GM23338 (cell line): ENCODE measurements around the gene INPP5A. TPM values are rescaled to one million over a fixed set of nuclear protein-coding genes. Genes with fewer than 3 reads are reported as not detected.

Experiments used
- ATAC-seq: fragments of 200-7000 bp; cut with Tn5 transposase; 3 replicates; pipeline ENCODE4 v1.9.1; 2020
- DNase-seq: peaks from one replicate; pipeline ENCODE4 v3.0.0-alpha.2; 2015; ENCODE audit warnings: low spot score
- H2AFZ ChIP-seq: fragments of 200-600 bp; sonication (generic); 2 replicates; pipeline ENCODE4 v1.8.0; 2016; ENCODE audit warnings: antibody characterized with exemption, mild to moderate bottlenecking, moderate library complexity
- H3F3A ChIP-seq: fragments of 200-600 bp; sonication (generic); replicated peaks from 2 replicates; pipeline ENCODE4 v1.8.0; 2017; ENCODE audit warnings: antibody characterized with exemption, mixed run types, low read depth
- H3K27ac ChIP-seq: fragments of 200-600 bp; sonication (generic); 2 replicates; pipeline ENCODE4 v1.6.1; 2016; ENCODE audit warnings: low read depth
- H3K27me3 ChIP-seq: fragments of 200-600 bp; sonication (generic); 2 replicates; pipeline ENCODE4 v1.8.0; 2016; ENCODE audit warnings: mild to moderate bottlenecking, mixed run types, moderate library complexity; ENCODE audit not compliant: insufficient read depth
- H3K36me3 ChIP-seq: fragments of 200-600 bp; sonication (generic); 2 replicates; pipeline ENCODE4 v1.8.0; 2016; ENCODE audit warnings: mild to moderate bottlenecking; ENCODE audit not compliant: insufficient read depth
- H3K4me1 ChIP-seq: fragments of 200-600 bp; sonication (generic); 2 replicates; pipeline ENCODE4 v1.8.0; 2016; ENCODE audit warnings: mild to moderate bottlenecking, moderate library complexity; ENCODE audit not compliant: insufficient read depth
- H3K4me2 ChIP-seq: fragments of 200-600 bp; sonication (generic); 2 replicates; pipeline ENCODE4 v1.7.1; 2017; ENCODE audit warnings: mixed run types
- H3K4me3 ChIP-seq: fragments of 200-600 bp; sonication (generic); 2 replicates; pipeline ENCODE4 v1.6.1; 2016; ENCODE audit warnings: mixed run types
- H3K79me2 ChIP-seq: fragments of 200-600 bp; sonication (generic); replicated peaks from 2 replicates; pipeline ENCODE4 v1.8.0; 2017; ENCODE audit warnings: mild to moderate bottlenecking; ENCODE audit not compliant: insufficient read depth
- H3K9me2 ChIP-seq: fragments of 200-600 bp; sonication (generic); 2 replicates; pipeline ENCODE4 v1.8.0; 2017; ENCODE audit not compliant: insufficient read depth
- H4K20me1 ChIP-seq: fragments of 200-600 bp; sonication (generic); replicated peaks from 2 replicates; pipeline ENCODE4 v1.8.0; 2017; ENCODE audit warnings: mild to moderate bottlenecking; ENCODE audit not compliant: insufficient read depth
- H3K27ac Mint-ChIP-seq: 2 replicates; pipeline ENCODE4 v1.8.0; 2020; ENCODE audit warnings: inconsistent platforms, mild to moderate bottlenecking, moderate library complexity, mixed read lengths
- H3K27me3 Mint-ChIP-seq: 3 replicates; pipeline ENCODE4 v1.8.0; 2022; ENCODE audit warnings: low read depth, mild to moderate bottlenecking, moderate library complexity, mixed read lengths, inconsistent platforms; ENCODE audit not compliant: insufficient read depth, poor library complexity
- H3K36me3 Mint-ChIP-seq: 3 replicates; pipeline ENCODE4 v1.8.0; 2021; ENCODE audit warnings: low read depth, mild to moderate bottlenecking, inconsistent platforms, moderate library complexity, mixed read lengths
- H3K4me1 Mint-ChIP-seq: 3 replicates; pipeline ENCODE4 v1.8.0; 2020; ENCODE audit warnings: mild to moderate bottlenecking, inconsistent platforms, mixed read lengths
- H3K4me3 Mint-ChIP-seq: 3 replicates; pipeline ENCODE4 v1.8.0; 2021; ENCODE audit warnings: moderate library complexity, mild to moderate bottlenecking, inconsistent platforms, mixed read lengths
- H3K9me3 Mint-ChIP-seq: 3 replicates; pipeline ENCODE4 v1.8.0; 2020; ENCODE audit warnings: moderate library complexity, mild to moderate bottlenecking, inconsistent platforms, mixed read lengths
- CREB1 ChIP-seq: fragments of 250-450 bp; sonication (Bioruptor Pico); IDR thresholded peaks from 2 replicates; pipeline ENCODE4 v1.5.0; 2020; ENCODE audit warnings: low read depth, mild to moderate bottlenecking, moderate library complexity
- EZH2 ChIP-seq: fragments of 200-600 bp; sonication (generic); IDR thresholded peaks from one replicate; pipeline ENCODE4 v1.8.0; 2017; ENCODE audit warnings: antibody characterized with exemption, mild to moderate bottlenecking, low read depth; ENCODE audit not compliant: unreplicated experiment
- EZH2phosphoT487 ChIP-seq: fragments of 200-600 bp; sonication (generic); IDR thresholded peaks from one replicate; pipeline ENCODE4 v1.8.1; 2018; ENCODE audit warnings: antibody characterized with exemption; ENCODE audit not compliant: unreplicated experiment
- POLR2AphosphoS5 ChIP-seq: IDR thresholded peaks from 2 replicates; pipeline ENCODE4 v1.6.1; 2016; ENCODE audit warnings: antibody characterized with exemption, low read depth
- ZNF114 ChIP-seq: fragments of 250-450 bp; sonication (Bioruptor Pico); IDR thresholded peaks from 2 replicates; pipeline ENCODE4 v1.5.0; 2020; ENCODE audit warnings: mild to moderate bottlenecking, moderate library complexity
- polyA plus RNA-seq: library from polyadenylated mRNA; unstranded; fragments of >200 nt; fragmentation: Nextera tagmentation; extraction: Ambion mirVana; gene quantifications from 2 replicates; pipeline ENCODE4 v1.2.1, GENCODE V29; 2016
- total RNA-seq: library from RNA; depleted of rRNA; stranded (reverse); fragments of >200 nt; shearing (Covaris generic); gene quantifications from 2 replicates; pipeline ENCODE4 v1.2.3, GENCODE V29; 2014

Gene INPP5A
- total and polyA plus RNA-seq, 2 experiments from 2014 or later = 5.9 to 40.6 TPM

DNA sequence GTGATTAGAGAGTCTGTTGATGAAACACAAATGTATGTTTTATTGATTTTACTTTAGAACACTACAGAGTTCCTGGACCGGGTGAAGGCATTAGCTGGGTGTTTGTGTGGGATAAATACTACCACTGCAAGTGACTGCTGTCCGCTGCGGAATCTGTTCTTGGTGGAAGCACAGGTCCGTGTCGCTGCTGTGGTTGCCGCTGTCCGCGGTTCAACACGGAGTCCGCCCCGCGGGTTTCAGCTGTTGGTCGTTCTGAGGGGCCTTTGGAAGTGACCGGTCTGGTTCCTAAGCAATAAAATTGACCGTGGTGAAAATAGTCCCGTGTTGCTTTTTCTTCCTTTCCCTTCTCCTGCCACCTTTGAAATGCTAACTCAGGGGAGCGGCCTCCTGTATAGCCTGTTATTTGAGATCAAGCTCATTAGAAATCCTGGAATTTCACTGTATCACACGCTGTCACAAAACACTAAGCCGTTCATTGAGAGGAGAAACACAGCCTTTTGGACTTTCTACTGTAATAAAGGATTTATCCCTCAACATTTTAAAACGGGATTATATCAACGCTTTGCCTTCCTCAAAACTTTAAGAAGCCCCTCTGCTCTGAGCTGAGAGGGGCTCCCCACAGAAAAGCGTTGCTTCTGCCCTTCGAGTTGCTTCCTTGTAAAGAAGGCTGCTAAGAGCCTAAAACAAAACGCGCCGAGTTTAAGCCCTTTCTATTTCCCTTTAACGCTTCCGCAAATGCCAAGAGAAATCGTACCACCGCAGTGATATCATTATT lies 245.8 kb downstream of the INPP5A start:
- H2AFZ ChIP-seq = no peak overlapping the region
- peaks cover 12% of the 10 kb centered on the region for H4K20me1 ChIP-seq
- no peak for TF ChIP-seq POLR2AphosphoS5
- peak; percentile 59 for TF ChIP-seq EZH2
- H3K27me3 ChIP-seq = peaks cover 68% of the 10 kb centered on the region
- H3K4me1 Mint-ChIP-seq = peaks cover 14% of the 10 kb centered on the region
- no peaks in the 10 kb centered on the region for H3K36me3 ChIP-seq
- H3K9me2 ChIP-seq = no peaks in the 10 kb centered on the region
- DNase-seq = no peak
- peak overlapping the region; percentile 62; the same call in 2 of the 3 replicates for H3K4me3 Mint-ChIP-seq
- H3K27ac Mint-ChIP-seq = no peak overlapping the region
- no peaks in the 10 kb centered on the region for H3K9me3 Mint-ChIP-seq
- ATAC-seq = no peak
- H3K36me3 Mint-ChIP-seq = peaks cover 3% of the 10 kb centered on the region; the same call in 2 of the 3 replicates
- H3K4me2 ChIP-seq = peak overlapping the region; percentile 72
- H3K79me2 ChIP-seq = no peaks in the 10 kb centered on the region
- H3K4me3 ChIP-seq = 0 out of 2 replicates have a peak overlapping the region, but pooled peaks have one; percentile 43
- H3K27me3 Mint-ChIP-seq = peaks cover 62% of the 10 kb centered on the region
- H3F3A ChIP-seq = no peaks in the 10 kb centered on the region
- peaks cover 7% of the 10 kb centered on the region for H3K4me1 ChIP-seq
- H3K27ac ChIP-seq = no peak overlapping the region

DNA sequence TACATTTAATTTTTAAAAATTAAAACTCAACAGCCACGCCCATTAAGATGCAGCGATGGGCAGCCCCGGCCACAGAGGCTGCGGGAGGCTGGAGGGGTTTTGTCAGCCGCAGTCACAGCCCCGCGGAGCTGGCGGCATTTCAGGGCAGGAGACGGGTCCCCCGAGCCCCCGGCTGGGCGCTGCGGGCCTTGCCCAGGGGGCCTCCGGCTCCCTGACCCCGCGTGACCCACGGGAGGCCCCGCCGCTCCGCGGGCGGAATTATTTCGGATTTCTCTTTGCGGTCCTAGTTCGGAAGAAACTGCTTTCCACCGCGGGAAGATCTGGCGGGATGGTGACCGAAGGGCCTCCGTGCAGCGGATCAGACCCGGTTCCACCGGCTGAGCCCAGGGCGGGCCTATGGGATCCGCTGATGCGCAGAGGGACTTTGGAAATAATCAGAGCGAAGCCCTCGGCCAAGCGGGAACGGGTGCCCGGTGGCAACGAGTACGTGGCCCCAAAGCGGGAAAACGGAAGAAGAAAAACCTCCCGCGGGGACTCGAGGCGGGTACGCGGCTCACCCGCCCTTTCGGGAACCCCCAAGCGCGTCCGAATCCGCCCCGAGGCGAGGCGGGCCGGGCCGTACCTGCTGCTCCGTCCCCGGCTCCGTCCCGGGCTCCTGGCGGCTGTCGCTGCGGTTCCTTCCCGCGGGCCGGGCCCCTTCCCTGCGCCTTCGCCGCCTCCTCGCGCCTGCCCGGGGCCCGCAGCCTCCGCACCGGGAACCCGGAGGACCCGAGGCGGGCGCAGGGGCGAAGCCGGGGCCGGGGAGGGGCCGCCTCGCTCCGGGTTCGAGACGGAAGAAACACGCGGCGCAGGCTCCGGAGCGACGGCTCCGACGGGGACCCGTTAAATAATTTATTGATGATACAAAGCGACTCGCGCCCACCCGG lies 246.6 kb downstream of the INPP5A start:
- peak overlapping the region; percentile 72 for H3K4me2 ChIP-seq
- ATAC-seq (peak; percentile 9), DNase-seq (peak; percentile 56)
- H4K20me1 ChIP-seq = peaks cover 12% of the 10 kb centered on the region
- Mint-ChIP-seq H3K4me3 (peak overlapping the region; percentile 62), H3K36me3 (peaks cover 3% of the 10 kb centered on the region; the same call in 2 of the 3 replicates), H3K27ac (no peak overlapping the region), H3K9me3 (no peaks in the 10 kb centered on the region), H3K27me3 (peaks cover 70% of the 10 kb centered on the region), H3K4me1 (peaks cover 14% of the 10 kb centered on the region)
- no peaks in the 10 kb centered on the region for H3K9me2 ChIP-seq
- H2AFZ ChIP-seq = no peak overlapping the region
- peaks cover 7% of the 10 kb centered on the region for H3K4me1 ChIP-seq
- H3K79me2 ChIP-seq = no peaks in the 10 kb centered on the region
- no peak overlapping the region for H3K27ac ChIP-seq
- no peaks in the 10 kb centered on the region for H3K36me3 ChIP-seq
- H3K27me3 ChIP-seq = peaks cover 76% of the 10 kb centered on the region
- H3K4me3 ChIP-seq = peak overlapping the region; percentile 43; the same call in 1 of the 2 replicates
- no peaks in the 10 kb centered on the region for H3F3A ChIP-seq
- peak; percentile 75 for TF ChIP-seq EZH2phosphoT487
- TF ChIP-seq CREB1 (CRISPR knock-in tag) = no peak
- TF ChIP-seq EZH2 = peak; percentile 84

DNA sequence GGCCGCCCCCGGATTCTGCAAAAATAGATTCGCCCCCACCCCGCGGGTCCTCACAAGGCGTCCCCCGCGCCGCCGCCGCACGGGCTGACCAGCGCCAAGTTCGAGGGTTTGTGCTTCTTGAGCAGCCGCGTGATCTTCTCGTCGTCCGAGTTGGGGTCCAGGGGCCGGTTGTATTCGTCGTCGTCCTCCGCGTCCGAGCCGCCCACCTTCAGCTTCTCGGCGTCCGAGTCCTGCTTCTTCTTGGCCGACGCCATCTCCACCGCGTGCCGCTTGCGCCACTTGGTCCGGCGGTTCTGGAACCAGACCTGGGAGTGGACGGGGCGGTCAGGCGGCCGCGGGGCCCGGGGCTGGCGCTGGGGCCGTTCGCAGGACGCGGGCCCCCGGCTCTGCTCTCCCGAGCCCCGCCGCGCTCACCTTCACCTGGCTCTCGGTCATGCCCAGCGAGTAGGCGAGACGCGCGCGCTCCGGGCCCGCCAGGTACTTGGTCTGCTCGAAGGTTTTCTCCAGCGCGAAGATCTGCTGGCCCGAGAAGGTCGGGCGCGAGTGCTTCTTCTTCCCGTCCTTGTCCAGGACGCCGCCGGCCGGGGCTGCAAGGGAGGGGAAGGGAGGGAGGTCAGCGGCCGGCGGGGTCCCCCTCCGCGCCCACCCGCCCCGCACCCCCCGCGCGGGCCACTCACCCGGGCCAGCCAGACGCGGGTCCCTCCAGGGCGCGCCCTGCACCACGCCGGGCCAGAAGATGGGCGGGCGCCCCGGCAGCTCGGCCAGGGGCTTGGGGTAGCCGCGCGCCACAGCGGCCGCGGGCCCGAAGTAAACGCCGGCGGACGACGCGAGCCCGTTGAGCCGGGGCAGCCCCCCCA lies 247.5 kb downstream of the INPP5A start:
- TF ChIP-seq ZNF114 (CRISPR knock-in tag) (no peak), EZH2 (peak; percentile 87), POLR2AphosphoS5 (no peak)
- Histone ChIP-seq H3K27ac (no peak overlapping the region), H2AFZ (no peak overlapping the region), H3K36me3 (no peaks in the 10 kb centered on the region), H3K27me3 (peaks cover 85% of the 10 kb centered on the region), H3K9me2 (no peaks in the 10 kb centered on the region), H3F3A (no peaks in the 10 kb centered on the region), H4K20me1 (peaks cover 12% of the 10 kb centered on the region), H3K4me1 (peaks cover 7% of the 10 kb centered on the region), H3K79me2 (no peaks in the 10 kb centered on the region), H3K4me2 (peak overlapping the region; percentile 72), H3K4me3 (peak overlapping the region; percentile 46; the same call in 1 of the 2 replicates)
- DNase-seq (peak; percentile 75), ATAC-seq (peak; percentile 4)
- H3K27ac Mint-ChIP-seq = no peak overlapping the region
- no peaks in the 10 kb centered on the region for H3K9me3 Mint-ChIP-seq
- 0 out of 3 replicates have a peak overlapping the region, but pooled peaks have one; percentile 39 for H3K4me3 Mint-ChIP-seq
- H3K36me3 Mint-ChIP-seq = peaks cover 3% of the 10 kb centered on the region; the same call in 2 of the 3 replicates
- H3K27me3 Mint-ChIP-seq = peaks cover 75% of the 10 kb centered on the region
- peaks cover 14% of the 10 kb centered on the region for H3K4me1 Mint-ChIP-seq
